ENCODE measurements around the gene RGS6. TPM values are rescaled to one million over a fixed set of nuclear protein-coding genes. Genes with fewer than 3 reads are reported as not detected.

Gene RGS6
- total RNA-seq, 1 experiment from 2014 or later = not detected

DNA sequence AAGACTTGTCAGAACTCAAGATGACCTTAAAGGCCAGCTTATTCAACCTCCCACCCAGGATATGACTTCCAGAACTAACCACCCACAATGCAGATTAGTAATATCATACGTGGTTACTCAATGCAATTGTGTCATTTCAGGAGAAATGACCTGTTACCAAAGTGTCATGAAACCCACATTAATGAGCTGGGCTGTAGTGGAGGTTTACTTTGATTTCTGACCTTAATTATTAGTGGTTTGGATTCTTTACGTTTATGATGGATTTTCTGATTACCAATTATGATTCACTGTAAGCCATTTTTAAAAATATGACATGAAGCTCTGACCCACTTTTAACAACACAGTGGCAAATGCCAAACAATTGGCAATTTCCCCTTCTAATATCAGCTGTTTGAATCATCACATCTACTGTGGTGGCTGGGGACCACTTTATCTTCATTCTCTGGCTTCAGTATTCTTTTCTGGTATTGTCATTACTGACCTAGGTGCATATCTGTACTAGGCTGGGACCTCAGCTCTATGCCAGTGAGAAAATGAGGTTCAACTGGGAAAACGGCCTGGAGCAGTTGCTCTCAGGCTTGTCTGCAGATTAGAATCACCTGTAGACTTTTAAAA is 223.3 kb downstream of the RGS6 start:
- DNase-seq (ENCODE audit: low read depth) = no peak

DNA sequence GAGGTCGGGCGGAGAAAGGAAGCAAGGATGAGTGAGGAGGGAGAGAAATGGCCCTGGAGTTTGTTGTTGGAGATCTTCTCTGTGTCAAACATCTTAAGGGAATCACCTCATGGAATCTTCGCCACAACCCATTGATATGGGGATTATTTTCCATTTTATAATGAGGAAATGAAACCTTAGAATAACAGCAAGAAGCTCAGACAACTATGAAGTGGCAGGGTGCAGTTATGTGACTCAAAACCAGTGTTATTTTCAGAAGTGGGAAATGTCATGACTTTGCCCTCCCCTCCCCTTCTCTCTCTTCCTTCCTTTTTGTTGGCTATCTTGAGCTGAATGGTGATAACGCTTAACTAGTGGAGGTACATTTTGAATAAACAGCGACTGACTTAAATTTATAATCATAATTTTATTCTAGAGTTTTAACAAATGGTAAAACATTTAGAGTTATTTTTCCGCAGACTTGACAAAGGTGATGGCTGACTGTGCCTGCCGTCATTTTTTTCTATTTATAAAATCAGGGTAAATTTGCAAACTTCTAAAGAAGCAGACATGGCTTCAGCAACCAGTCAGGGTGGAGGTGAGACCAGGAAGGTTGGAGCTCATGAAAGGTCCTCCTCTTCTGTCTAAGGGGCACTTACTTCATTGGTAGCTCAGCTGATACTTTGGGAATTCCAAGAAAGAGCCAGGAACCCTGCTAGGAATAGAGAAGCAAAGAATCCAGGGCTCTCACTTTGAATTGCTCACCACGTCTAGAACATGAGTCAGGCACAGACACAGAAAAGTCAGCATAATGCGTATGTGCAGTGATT is 232.4 kb downstream of the RGS6 start:
- no peak for DNase-seq (ENCODE audit: low read depth)

DNA sequence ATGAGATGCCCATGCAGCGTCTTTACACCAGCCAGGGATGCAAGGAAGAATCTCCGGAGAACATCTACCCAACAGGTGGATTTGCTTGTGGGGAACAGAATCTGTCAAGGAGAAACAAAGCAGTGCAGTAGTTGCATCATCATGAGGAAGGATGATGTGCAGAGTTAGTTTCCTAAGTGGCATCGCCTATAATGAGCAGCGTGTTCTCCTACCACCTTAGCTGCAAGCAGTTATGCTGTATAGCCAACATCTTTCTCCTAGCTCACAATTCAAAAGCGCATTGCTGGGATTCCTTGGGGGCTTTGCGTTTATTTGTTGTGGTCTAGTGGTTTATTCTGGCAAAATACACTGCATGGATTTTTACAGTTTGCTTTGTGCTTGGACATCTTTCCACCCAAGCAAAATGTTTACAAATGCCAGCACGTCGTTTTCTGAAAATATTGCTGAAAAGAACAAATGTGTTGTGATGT is 233.0 kb downstream of the RGS6 start:
- no peak for DNase-seq (ENCODE audit: low read depth)

DNA sequence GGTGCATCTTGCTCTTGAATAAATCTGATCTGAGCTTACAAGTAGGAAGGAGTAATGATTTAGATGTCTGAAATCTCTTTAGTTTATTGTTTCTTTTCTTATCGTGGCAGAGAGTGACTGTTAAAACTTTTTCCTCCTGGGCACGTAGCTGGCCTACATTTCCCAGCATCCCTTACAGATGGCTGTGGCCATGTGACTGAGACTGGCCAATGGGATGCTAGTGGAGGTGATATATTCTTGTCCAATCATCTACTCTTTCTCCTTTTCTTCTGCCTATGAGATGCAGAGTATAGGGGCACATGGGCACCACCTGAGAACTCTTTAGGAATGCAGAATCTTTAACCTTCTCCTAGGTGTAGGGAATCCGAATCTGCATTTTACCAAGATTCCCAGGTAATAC is 237.3 kb downstream of the RGS6 start:
- DNase-seq (ENCODE audit: low read depth) = peak; percentile 7

DNA sequence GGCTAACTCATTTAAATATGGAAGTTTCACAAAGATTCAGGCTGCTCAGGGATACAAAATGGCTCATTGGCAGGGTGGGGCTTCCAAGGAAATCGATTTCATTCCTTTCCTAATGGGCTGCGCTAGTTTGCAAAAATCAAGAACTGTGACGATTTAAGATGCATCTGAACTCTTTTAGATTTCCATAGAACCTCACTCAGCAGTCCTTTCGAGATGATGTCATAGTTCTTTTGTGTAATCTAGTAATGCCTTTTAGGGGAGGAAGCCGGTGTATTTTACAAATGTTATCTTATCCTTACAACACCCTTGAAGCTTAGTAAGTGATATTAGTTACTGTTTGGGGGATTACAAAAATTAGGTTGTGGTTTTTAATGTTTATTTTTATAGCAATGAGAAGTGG is 239.8 kb downstream of the RGS6 start:
- DNase-seq (ENCODE audit: low read depth) = no peak

DNA sequence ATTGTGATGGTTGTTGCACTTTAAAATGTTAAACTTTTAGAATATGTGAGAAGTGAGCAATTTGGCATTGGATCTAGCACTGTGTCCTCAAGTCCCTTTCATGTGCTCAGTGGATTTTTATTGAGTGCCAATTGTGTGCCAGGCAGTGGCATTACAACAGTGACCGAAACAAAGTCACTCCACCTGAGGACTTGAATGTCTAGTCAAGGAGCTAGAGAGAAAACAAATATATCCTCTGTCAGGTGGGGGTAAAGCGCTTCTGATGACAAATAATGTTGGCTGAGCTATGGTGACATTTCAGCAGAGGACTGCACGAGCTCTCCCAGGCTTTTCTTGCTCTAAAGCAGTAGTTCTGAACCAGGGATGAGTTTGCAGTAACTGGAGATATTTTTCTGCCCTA is 240.4 kb downstream of the RGS6 start:
- no peak for DNase-seq (ENCODE audit: low read depth)

DNA sequence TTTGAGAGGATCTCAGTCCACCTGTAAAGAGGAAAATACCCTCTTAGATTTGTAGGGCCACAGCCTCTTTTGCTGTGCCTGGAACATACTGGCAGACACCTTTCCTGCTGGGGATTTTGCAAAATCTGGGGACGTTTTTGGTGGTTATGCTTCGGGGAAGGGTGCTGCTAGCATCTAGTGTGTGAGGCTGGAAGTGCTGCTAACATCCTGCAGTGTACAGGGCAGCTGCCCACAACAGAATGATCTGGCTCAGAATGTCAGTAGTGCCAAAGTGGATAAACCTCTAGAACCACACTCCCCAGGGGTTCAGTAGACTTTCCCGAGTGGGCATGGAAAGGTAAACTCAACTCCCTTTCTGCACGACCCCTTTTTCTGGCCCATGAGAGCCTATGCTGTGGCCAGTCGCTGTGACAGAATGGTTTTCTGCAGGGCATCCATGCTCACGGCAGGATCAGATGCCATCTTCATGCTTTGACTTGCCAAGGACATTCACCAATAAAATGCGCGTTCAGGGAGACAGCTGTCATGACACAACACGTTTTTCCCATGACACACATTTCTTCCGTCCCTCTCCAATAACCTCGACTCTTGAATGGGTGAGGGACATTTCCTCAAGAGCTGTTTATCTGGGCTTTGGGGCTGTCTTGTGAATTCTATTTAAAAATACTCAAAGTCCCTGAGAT is 240.9 kb downstream of the RGS6 start:
- no peak for DNase-seq (ENCODE audit: low read depth)

DNA sequence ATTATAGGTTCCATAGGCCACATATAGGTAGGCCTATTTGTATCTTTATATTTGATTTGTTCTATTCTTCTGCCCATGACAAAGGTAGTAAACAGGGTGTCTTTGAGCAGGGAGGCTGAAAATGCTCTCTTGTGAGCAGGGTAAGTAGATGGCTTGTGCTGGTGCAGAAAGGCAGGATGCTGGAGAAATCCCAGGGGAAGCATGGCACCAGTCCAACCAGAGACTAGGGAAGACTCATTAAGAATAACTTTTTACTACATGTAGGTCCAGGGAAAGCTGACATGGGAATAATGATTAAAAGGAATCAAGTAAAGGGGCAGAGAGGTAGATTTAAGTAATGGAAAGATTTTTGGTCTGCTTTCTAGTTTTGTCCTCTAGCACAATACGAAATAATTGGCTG is 245.0 kb downstream of the RGS6 start:
- no peak for DNase-seq (ENCODE audit: low read depth)

DNA sequence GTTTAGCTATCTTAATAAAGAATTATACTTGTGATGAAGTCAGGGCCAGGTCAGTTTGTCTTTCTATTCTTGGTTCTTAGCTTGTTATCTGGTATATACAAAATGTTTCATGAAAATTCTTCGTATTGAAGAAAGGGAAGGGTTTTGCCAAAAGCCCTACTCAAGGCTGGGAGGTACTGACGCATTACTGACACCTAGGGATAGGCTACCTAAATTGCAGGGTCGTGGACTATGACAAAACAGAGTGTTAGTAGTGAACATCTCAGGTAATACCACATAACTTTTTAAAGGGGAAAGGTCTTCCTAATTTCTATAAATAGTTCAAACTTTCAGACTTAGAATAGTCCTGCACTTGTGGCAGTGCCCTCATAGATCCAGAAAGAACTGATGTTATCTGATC is 246.3 kb downstream of the RGS6 start:
- DNase-seq (ENCODE audit: low read depth) = no peak

DNA sequence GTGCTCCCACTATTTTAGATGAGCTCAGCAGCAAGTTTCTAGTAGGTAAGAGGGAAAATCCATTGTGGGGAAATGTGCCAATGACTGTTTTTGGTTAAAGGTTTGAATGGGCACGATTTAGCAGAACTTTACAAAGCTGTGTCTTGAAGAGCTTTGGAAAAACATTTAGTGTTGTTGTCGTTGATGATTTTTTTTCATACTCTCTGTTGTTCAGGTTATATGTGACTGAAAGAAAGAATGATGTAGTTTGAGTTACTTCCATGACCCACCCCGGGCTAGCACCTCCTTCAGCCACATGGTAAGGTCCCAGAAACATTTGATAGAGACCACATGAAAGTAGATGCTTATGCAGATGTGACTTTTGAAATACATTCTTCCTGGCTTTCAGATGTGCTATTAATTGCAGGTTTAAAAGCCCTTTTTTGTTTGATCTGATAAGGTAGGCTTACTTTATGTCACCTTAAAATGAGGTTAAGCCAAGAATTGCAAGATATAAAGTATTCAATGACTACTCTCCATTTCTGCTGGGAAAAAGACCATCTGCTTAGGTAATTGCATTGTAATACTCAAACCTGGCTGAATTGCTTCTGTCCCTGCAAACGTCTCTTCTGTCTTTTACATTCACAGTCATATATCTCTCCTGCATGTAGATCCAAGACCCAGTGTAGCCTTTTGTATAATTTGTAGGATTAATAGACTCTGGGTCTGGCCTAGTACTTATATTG is 250.6 kb downstream of the RGS6 start:
- no peak for DNase-seq (ENCODE audit: low read depth)

DNA sequence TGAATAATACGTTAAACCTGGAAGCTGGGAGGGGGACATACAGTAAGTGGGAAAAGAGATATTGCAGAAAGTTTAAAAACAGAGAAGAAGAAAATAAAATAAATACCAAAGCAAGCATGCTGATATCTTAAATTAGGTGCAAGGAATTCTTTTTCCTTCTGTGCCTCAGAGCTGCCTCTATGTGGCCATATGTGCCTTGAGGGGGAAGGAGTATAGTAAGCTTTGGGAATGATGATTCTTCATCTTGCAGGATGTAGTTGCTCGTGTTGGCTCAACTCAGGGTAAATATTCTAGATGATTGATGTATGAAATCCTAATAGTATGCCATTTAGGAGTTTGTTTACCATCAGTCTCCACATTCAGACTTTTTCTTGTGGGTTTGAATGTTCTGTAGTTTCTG is 251.4 kb downstream of the RGS6 start:
- no peak for DNase-seq (ENCODE audit: low read depth)

DNA sequence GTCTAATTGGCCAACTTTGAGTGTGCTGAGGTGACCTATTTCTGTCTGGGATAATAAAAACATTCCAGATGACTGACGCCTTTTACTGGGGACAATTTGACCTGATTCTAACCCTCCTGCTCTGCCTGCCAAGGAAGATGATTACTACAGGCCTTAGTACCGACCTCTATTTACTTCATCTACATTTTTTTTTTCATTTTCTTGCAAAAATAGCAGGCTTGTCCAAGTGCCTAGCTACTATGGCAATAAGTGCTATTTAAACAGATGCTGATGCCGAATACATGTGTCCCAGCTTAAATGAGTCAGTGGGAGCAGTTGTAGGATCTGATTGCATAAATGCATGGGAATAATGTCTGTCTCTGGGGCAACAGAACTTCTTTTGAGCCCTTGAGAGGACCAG is 254.3 kb downstream of the RGS6 start:
- no peak for DNase-seq (ENCODE audit: low read depth)

DNA sequence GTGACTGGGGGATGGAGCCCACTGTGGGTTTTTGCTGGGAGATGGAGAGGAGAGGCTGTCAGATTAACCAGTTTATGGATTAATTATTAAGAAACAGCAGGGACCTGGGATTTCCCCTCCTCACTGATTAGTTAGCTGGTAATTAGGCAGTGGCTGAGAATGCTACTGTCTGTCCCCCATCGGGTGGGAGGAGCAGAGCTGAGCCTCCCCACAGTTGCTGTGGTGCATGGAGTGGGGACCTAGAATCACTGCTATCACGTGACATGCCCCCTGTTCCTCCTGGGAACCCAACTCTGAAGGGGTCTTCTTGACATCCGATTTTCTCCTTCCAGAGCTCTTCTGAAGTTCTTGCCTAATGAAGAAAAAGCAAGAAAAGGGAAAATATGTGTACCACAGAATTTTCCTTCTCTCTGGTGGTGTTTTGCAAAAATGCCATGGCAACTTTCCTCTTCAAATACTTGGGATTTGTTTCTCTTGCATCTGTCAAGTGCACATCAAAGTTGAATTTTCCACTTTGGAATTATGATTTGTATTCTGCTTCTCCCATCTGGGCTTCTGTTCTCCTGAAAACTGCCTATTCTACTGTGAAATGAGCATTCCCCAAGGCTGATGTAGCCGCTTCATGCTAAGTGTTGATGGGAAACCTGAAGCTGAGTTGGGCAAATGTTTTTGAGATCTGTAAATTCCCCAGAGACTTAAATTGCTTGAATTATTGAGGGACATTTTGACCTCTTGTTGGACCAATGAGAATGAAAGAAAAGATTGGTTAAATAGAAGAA is 264.2 kb downstream of the RGS6 start:
- no peak for DNase-seq (ENCODE audit: low read depth)

DNA sequence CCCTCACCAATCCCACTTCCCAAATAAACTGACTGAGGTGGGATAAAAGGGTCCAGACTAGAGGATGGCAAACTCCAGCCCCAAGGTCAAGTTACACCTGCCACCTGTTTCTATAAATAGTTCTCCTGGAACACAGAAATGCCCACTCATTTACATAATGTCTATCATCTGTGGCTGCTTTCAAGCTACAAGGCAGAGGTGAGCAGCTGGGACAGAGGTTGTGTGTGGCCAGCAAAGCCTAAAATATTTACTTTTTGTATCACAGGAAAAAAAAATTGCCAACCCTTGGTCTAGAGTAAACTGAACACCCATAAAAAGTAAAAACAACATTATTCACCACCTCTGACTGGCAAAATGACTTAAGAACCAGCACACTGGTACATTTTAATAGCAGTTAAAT is 269.4 kb downstream of the RGS6 start:
- DNase-seq (ENCODE audit: low read depth) = no peak

DNA sequence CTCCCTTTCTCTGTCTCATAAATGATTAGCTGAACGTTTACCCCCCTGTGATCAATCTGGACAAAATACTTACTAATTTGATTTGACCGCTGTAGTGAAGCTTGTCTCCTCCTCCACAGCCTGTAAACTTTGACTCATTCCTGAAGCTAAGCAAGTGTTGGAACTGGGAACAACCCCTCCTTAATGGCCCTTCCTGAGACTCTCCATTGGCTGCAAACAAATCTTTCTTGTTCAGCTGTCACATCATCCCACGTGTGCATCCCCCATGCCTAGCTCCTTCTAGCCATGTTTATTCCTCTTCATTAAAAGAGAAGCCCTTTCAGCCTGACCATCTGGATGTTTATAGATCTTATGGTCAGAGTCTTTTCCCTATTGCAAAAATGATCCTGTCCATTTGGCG is 281.2 kb downstream of the RGS6 start:
- DNase-seq (ENCODE audit: low read depth) = no peak

DNA sequence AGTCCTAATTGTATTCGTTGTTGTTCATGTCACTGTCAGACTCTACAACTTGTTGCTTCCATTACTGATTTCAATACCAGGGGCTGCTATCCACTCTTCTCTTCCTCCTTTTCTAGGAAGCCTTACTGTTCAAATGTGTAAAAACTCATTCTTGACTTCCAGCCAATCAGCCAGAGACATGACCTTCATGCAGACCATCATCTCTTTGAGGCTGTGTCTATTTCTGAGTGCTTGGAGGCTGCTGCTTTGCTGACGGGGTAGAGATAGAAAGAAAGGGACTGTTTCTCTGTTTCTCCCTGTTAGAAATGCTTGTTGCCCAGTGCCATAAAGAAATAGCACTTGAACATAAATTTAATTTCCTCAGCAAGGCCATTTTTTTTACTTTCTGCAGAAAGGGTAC is 282.9 kb downstream of the RGS6 start:
- DNase-seq (ENCODE audit: low read depth) = no peak

DNA sequence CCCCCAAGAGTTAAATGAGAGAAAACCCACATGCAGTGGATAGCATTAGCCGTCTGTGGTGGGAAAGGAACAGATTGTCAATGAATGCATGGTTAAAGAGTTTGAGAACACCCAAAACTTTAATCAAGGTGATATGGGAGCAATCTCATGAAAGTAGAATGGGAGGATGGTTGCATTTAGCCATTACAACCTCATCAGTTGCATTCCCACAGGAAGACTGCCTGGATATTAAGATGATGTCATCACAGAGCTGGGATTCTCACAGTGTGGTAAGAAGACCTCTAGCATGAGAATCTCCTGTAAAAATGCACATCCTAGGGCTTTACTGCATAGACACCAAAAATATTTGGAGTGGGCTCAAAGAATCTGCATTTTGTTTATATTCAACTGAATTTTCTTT is 284.9 kb downstream of the RGS6 start:
- DNase-seq (ENCODE audit: low read depth) = no peak

DNA sequence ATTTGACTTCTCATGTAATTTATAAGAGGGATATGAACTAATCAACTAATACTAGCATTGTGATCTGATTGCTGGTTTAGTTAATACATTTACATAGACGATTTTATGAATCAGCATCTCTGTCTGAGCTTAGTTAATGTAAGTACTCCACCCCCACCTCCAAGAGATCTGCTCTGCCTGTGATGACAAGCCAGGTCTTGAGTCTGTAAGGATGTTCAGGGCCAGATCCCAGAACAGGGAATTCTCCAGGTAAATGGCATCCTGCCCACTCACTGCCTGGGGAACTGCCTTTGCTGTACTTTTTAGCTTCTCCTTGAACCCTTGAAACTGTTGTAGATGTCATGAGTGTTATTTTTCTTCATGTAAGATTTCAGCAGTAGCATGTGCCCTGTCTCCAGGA is 289.8 kb downstream of the RGS6 start:
- no peak for DNase-seq (ENCODE audit: low read depth)

DNA sequence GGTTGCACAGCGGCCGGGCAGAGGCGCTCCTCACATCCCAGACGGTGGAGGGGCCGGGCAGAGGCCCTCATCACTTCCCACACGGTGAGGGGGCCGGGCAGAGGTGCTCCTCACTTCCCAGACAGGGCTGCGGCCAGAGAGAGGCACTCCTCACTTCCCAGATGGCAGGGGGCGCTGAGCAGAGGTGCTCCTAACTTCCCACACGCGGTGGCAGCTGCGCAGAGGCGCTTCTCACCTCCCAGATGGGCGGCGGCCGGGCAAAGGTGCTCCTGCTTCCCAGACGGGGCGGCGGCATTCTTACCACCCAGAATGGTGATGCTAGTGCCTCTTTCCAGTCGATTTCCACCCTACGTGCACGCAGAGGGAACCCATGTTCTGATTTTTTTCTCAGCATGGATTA is 304.4 kb downstream of the RGS6 start:
- DNase-seq (ENCODE audit: low read depth) = no peak

DNA sequence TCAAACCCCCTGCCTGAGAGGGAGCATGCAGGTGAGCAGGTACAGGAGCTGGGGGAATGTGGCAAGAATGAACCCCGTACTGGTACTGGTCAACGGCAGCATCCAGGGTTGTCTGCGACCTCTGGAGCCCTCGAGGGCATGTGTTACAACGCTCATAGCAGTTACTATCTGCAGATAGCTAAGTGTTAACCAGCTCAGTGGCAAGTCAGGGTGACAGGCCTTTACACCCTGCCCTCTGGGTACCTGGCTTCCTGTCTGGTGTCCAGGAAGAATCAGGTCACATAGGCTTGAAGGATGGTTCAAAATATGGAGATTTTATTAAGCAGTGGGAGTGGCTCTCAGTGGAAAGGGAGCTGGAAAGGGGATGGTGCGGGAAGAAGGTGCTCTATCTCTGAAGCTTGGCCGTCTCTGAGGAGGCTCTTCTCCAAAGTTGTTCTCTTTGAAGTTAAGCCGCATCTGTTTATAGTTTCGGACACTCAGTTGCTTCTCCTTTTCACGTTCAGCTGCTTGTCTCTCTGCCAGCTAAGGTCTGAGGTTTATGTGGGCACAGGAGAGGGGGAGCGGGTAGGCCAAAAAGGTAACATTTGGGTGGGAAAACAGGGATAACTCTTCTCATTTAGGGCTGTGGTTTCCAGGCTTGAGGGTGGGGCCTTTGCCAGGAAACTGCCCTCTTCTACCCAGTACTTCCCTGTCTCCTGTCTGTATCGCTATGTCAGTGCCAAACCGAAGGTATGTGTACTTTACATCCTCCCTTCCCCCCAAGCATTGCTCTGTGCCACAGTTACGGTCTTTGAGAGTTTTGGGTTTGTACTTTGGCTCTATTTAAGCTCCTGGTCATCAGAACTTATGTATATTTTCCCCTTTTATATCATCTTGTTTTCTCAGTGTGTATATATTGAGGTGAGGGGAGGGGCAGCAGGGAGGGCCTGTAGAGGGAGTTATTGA is 305.8 kb downstream of the RGS6 start:
- no peak for DNase-seq (ENCODE audit: low read depth)
